ENCODE measurements around the gene ABCC5.

ABCC5 gene

DNA sequence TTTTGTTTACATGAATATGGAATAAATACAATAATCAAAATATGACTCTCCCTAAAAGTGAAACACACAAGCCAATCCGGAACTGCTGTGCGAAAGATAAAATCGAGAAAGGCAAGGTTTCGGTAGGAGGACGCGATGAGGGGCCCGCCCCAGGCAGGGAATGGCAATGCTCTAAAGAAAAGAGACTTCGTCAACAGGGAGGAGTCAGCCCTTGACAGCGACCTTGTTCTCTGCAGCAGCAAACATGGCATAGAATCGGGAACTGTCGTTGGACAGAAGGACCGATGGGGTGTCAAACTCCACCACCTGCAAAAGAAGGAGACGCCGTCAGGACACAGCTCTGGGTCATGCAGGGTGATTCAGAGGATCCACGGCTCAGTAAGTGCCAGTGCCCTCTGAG is 96.6 kb downstream of the ABCC5 start:
- Histone ChIP-seq H3K9me2 (ENCODE audit: low read depth, low read length) (no peaks in the 10 kb centered on the region), H3K36me3 (ENCODE audit: insufficient read depth, low read length) (peaks cover 39% of the 10 kb centered on the region), H3F3A (ENCODE audit: insufficient read depth, low read length) (no peaks in the 10 kb centered on the region), H3K9ac (ENCODE audit: low read length) (no peak overlapping the region), H2AFZ (ENCODE audit: low read length) (no peak overlapping the region), H4K20me1 (ENCODE audit: insufficient read depth, low read length) (no peaks in the 10 kb centered on the region), H3K9me3 (ENCODE audit: low read length) (no peaks in the 10 kb centered on the region), H3K4me1 (ENCODE audit: insufficient read depth, low read length, severe bottlenecking) (no peaks in the 10 kb centered on the region), H3K27me3 (ENCODE audit: insufficient read depth, low read length) (no peaks in the 10 kb centered on the region), H3K4me3 (ENCODE audit: low read depth, low read length, poor library complexity, severe bottlenecking) (no peak overlapping the region), H3K27ac (ENCODE audit: low read depth, low read length, poor library complexity, severe bottlenecking) (no peak overlapping the region), H3K79me2 (ENCODE audit: insufficient read depth, low read length) (no peaks in the 10 kb centered on the region), H3K4me2 (ENCODE audit: low read length) (no peak overlapping the region)
- no peak for TF ChIP-seq CTCF (IDR thresholded peaks at IDR 0.05; ENCODE audit: low read length)
- TF ChIP-seq EZH2 (IDR thresholded peaks at IDR 0.05; ENCODE audit: borderline replicate concordance, low read length), result no peak

DNA sequence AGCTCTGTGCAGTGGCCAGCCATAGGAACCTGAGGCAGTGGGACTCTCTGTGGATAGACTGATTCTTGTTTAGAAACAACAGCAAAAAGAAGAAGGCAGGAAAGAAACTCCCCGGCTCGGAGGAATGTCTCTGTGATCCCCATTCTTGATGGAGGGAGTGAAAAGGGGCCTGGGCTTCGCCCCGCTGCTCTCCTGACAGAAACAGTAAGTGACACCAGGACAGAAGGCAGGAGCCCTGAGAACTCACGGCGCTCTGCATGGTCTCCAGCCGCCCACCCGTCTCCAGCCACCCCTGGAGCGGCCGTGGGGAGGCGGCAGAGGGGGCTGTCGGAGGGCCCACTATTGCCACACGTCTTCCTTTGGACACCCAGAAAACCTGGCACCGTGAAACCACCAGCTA is 97.3 kb downstream of the ABCC5 start:
- H3K9ac ChIP-seq (ENCODE audit: low read length), result no peak overlapping the region
- H3K4me2 ChIP-seq (ENCODE audit: low read length), result no peak overlapping the region
- H3K4me1 ChIP-seq (ENCODE audit: insufficient read depth, low read length, severe bottlenecking), result no peaks in the 10 kb centered on the region
- no peaks in the 10 kb centered on the region for H3F3A ChIP-seq (ENCODE audit: insufficient read depth, low read length)
- no peak overlapping the region for H3K27ac ChIP-seq (ENCODE audit: low read depth, low read length, poor library complexity, severe bottlenecking)
- no peak overlapping the region for H3K4me3 ChIP-seq (ENCODE audit: low read depth, low read length, poor library complexity, severe bottlenecking)
- H3K79me2 ChIP-seq (ENCODE audit: insufficient read depth, low read length), result no peaks in the 10 kb centered on the region
- H3K9me2 ChIP-seq (ENCODE audit: low read depth, low read length), result no peaks in the 10 kb centered on the region
- H3K9me3 ChIP-seq (ENCODE audit: low read length), result no peaks in the 10 kb centered on the region
- no peaks in the 10 kb centered on the region for H3K27me3 ChIP-seq (ENCODE audit: insufficient read depth, low read length)
- TF ChIP-seq CTCF (IDR thresholded peaks at IDR 0.05; ENCODE audit: low read length) (no peak), EZH2 (IDR thresholded peaks at IDR 0.05; ENCODE audit: borderline replicate concordance, low read length) (no peak)
- peaks cover 37% of the 10 kb centered on the region for H3K36me3 ChIP-seq (ENCODE audit: insufficient read depth, low read length)
- no peak overlapping the region for H2AFZ ChIP-seq (ENCODE audit: low read length)
- H4K20me1 ChIP-seq (ENCODE audit: insufficient read depth, low read length), result no peaks in the 10 kb centered on the region

DNA sequence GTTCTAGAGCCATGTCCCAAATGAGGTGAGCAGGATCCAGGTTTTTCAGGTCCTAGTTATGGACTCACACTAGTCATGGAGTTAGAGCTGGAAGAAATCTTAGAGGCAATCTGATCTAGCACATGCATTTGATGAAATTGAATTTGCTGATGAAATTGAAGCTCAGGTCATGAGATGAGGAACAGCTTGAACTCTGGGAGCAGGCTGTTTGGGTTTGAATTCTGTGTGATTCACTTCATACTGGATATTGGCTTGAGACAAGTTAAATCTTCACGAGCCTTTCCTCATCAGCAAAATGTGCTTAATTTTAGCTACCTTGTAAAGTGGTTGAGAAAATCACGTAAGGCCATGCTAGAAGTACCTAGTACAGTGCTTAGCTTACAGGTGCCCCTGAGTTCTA is 99.5 kb downstream of the ABCC5 start:
- no peak overlapping the region for H3K4me2 ChIP-seq (ENCODE audit: low read length)
- no peaks in the 10 kb centered on the region for H4K20me1 ChIP-seq (ENCODE audit: insufficient read depth, low read length)
- TF ChIP-seq EZH2 (IDR thresholded peaks at IDR 0.05; ENCODE audit: borderline replicate concordance, low read length) (no peak), CTCF (IDR thresholded peaks at IDR 0.05; ENCODE audit: low read length) (no peak)
- no peak overlapping the region for H3K9ac ChIP-seq (ENCODE audit: low read length)
- H3K79me2 ChIP-seq (ENCODE audit: insufficient read depth, low read length), result no peaks in the 10 kb centered on the region
- no peaks in the 10 kb centered on the region for H3F3A ChIP-seq (ENCODE audit: insufficient read depth, low read length)
- H3K9me3 ChIP-seq (ENCODE audit: low read length), result no peaks in the 10 kb centered on the region
- H3K27ac ChIP-seq (ENCODE audit: low read depth, low read length, poor library complexity, severe bottlenecking), result no peak overlapping the region
- H3K9me2 ChIP-seq (ENCODE audit: low read depth, low read length), result no peaks in the 10 kb centered on the region
- no peaks in the 10 kb centered on the region for H3K27me3 ChIP-seq (ENCODE audit: insufficient read depth, low read length)
- peaks cover 25% of the 10 kb centered on the region for H3K36me3 ChIP-seq (ENCODE audit: insufficient read depth, low read length)
- H3K4me1 ChIP-seq (ENCODE audit: insufficient read depth, low read length, severe bottlenecking), result no peaks in the 10 kb centered on the region
- no peak overlapping the region for H3K4me3 ChIP-seq (ENCODE audit: low read depth, low read length, poor library complexity, severe bottlenecking)
- no peak overlapping the region for H2AFZ ChIP-seq (ENCODE audit: low read length)

Data from OCI-LY1 (cell line).